Choroid plexus epithelial cell (primary cell): ENCODE data around the gene APRT.

Experiments used
- DNase-seq: peaks from one replicate; pipeline ENCODE4 v3.0.0-alpha.2; 2010; ENCODE audit warnings: low read depth
- H3K4me3 ChIP-seq: 2 replicates; pipeline ENCODE4 v1.5.1; 2011; ENCODE audit warnings: low read depth, mild to moderate bottlenecking, control low read depth, low read length, moderate library complexity
- CTCF ChIP-seq: conservative IDR thresholded peaks from 2 replicates; pipeline ENCODE4 v1.5.1; 2011; ENCODE audit warnings: low read depth, mild to moderate bottlenecking, control low read depth, inconsistent platforms, low read length, moderate library complexity

APRT gene

GRCh38 chr16:88782454-88783390 is 29.0 kb downstream of the APRT start:
- H3K4me3 ChIP-seq = peak overlapping the region; percentile 5
- DNase-seq = peak; percentile 39

GRCh38 chr16:88781140-88782077 is 30.3 kb downstream of the APRT start:
- no peak for TF ChIP-seq CTCF
- no peak for DNase-seq
- no peak overlapping the region for H3K4me3 ChIP-seq

More at GRCh38 chr16:88782454-88783390, 29.0 kb downstream of the APRT start:
- no peak for TF ChIP-seq CTCF

- TF ChIP-seq CTCF = no peak
- no peak for DNase-seq
- no peak overlapping the region for H3K4me3 ChIP-seq
Observed at GRCh38 chr16:88780142-88781062, 31.3 kb downstream of the APRT start.

- H3K4me3 ChIP-seq = no peak overlapping the region
- no peak for DNase-seq
- no peak for TF ChIP-seq CTCF
Observed at GRCh38 chr16:88779406-88780141, 32.2 kb downstream of the APRT start.

GRCh38 chr16:88778541-88779065 is 33.1 kb downstream of the APRT start:
- H3K4me3 ChIP-seq = no peak overlapping the region
- TF ChIP-seq CTCF = no peak
- DNase-seq = no peak

- H3K4me3 ChIP-seq = no peak overlapping the region
- no peak for TF ChIP-seq CTCF
- DNase-seq = no peak
Observed at GRCh38 chr16:88778271-88778525, 33.5 kb downstream of the APRT start.
